ENCODE data around the gene SMOC1.

Gene SMOC1, protein sequence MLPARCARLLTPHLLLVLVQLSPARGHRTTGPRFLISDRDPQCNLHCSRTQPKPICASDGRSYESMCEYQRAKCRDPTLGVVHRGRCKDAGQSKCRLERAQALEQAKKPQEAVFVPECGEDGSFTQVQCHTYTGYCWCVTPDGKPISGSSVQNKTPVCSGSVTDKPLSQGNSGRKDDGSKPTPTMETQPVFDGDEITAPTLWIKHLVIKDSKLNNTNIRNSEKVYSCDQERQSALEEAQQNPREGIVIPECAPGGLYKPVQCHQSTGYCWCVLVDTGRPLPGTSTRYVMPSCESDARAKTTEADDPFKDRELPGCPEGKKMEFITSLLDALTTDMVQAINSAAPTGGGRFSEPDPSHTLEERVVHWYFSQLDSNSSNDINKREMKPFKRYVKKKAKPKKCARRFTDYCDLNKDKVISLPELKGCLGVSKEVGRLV

DNA sequence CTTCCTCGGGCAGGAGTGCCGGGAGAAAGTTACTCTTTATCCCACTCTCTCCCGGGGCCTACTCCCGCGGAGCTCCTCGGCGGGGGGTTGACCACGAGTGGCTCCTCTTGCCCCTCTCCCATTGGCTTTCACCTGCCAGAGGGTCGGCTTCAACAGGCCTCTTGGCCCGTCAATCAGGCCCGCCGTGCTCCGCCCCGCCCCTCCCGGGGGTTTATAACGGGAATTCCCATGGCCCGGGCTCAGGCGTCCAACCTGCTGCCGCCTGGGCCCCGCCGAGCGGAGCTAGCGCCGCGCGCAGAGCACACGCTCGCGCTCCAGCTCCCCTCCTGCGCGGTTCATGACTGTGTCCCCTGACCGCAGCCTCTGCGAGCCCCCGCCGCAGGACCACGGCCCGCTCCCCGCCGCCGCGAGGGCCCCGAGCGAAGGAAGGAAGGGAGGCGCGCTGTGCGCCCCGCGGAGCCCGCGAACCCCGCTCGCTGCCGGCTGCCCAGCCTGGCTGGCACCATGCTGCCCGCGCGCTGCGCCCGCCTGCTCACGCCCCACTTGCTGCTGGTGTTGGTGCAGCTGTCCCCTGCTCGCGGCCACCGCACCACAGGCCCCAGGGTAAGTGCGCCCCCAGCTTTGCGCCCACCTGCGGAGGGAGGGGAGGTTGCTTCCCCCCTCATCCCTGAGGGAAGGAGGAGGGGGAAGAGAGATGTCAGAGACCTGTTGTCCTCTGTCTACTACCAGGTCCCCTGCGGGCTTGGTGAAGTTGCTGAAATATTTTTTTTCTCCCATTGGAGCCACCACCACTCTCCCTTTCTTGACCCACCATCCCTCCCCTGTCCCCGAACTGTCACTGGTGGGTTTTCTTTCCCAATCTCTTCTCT lies at the start of gene SMOC1:
Gene SMOC1 (plus strand): TSS at position 242 of the 869 bp plus-strand sequence. CDS start 263 bp downstream, at position 505.
- peak; percentile 12 for DNase-seq (ENCODE audit: low read depth, low spot score)

DNA sequence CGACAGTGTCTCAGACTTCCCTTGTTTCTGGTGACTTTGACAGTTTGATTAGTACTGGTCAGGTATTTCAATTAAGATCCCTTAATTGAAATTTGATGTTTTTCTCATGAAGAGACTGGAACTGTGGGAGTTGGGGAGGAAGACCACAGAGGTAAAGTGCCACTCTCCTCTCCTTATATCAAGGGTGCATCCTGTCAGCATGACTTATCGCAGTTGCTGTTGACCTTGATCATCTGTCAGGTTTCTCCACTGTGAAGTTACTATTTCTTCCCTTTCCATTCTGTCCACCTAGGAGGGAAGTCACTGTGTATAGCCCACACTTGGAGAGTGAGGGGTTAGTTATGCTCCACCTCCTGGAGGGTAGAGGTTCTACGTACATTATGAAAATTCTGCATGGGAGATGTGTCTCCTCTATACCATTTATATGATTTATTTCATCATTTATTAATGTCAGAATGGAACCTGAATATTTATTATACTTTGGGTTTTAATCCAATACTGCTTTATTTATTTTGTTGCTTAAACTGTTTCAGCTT lies 40.3 kb upstream of the SMOC1 start:
- DNase-seq (ENCODE audit: low read depth, low spot score), result no peak

DNA sequence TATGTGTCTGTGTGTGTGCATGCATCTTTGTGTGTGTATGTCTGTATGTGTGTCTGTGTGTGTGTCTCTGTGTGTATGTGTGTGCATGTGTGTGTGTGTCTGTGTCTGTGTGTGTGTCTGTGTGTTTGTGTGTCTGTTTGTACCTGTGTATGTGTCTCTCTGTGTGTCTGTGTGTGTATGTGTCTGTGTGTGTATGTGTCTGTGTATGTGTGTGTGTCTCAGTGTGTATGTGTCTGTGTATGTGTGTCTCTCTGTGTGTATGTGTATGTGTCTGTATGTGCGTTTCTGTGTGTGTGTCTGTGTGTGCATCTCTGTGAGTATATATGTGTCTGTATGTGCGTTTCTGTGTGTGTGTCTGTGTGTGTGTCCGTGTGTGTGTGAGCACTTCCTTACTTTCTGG lies 39.6 kb upstream of the SMOC1 start:
- no peak for DNase-seq (ENCODE audit: low read depth, low spot score)

DNA sequence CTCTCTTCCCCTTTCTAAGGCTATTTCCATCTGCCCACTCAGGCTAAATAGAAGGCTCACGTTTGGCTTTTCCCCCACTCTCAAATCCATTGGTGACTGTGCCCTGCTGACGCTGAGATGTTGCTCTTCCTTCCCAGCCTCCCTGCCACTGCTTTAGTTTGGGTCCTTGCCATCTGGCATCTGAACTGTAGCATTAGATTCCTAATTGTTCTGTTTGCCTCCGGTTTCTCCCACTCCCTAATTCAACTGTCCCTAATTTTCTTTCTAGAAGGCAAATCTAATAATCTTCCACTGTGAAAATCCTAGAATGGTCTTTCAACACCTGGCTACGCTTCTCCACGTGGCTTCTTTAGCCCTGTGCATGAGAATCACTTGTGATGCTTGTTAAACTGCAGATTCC lies 37.6 kb upstream of the SMOC1 start:
- DNase-seq (ENCODE audit: low read depth, low spot score), result no peak

DNA sequence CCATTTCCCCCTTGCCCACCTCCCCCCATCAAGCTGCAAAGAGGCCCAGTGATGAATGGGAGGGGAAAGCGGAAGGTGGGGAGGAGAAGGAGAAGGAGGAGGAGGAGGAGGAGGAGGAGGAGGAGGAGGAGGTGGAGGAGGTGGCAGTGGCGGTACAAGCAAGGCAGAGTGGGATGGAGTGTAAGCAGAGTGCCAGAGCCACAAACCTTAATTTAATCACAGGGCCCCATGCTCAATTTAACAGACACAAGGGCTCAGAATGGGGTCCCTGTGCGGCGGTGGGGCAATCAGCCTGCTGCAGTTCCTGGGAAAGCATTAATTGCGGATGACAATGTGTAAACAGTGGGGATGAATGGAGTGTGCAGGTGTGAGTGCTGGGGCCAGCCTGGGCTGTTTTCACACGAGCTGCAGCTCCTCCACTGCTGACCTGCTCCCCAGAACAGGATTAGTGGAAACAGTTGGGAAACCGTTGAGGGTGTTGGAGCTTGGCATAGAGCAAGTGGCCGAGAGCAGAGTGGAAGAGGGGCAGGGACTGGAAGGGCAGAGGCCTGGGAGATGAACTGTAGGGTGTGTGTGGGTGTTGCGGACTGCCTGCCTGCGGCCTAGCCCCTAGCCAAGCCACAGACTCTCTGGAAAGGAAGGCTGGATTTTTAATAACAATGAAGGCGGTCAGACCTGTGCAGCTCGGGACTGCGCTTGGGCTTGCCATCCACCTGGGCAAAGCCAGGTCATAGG lies 36.4 kb upstream of the SMOC1 start:
- no peak for DNase-seq (ENCODE audit: low read depth, low spot score)

- no peak for DNase-seq (ENCODE audit: low read depth, low spot score)
Observed at GRCh38 chr14:69844171-69844570, 35.0 kb upstream of the SMOC1 start.

GRCh38 chr14:69845050-69845581 lies 34.1 kb upstream of the SMOC1 start:
- no peak for DNase-seq (ENCODE audit: low read depth, low spot score)

GRCh38 chr14:69845787-69846186 lies 33.4 kb upstream of the SMOC1 start:
- DNase-seq (ENCODE audit: low read depth, low spot score), result no peak

- no peak for DNase-seq (ENCODE audit: low read depth, low spot score)
Observed at GRCh38 chr14:69848156-69848555, 31.1 kb upstream of the SMOC1 start.

DNA sequence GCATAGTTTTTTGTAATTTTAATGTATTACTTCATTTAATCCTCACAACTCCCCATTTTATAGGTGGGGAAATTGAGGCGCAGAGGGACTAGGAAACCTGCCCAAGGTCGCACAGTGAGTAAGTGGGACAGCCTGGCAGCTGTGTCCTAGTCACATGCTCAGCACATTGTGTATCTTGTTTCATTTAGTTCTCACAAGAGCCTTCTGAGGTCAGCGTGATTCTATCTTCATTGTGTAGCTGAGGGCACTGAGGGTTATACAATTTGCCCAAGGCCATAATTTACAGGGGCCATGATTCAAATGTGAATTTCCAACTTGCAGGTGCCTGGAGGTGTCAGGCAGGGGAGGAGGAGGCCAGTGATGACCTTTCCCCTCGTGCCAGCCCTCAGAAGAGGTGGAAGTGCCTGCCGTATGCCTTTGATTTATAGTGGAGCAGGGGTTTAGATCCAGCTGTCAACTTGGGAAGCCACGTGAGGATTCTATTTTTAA lies 30.3 kb upstream of the SMOC1 start:
- DNase-seq (ENCODE audit: low read depth, low spot score), result no peak

DNA sequence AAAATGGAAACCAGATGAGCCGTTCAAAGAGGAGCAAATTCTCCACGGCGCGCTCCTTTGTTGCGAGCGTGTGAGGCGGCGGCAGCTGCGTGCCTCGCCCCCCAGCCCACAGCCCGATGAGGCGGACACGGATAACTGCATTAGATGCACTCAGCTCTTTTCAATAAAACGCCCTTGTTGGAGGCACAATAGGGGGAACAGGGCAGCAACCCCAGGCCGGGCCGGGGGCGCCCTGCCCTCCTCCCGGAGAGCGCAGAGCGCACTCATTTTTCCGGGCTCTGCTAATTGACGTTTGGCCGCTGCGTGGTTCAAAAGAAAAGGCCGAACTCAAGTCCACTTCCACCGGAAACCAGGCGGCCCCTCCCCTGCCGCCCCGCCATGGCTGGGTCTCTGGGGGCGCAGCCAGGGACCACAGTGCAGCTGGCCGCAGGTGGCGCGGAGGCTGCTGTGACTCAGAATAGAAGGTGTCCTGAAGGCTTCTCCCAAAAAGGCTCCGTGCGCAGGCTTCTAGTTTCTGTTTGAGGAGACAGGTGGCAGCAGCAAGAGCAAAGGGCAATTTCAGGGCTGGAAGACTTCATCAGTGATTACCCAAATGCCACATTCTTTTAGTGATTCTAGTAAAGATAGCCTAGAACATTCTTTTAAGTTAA lies 29.0 kb upstream of the SMOC1 start:
- no peak for DNase-seq (ENCODE audit: low read depth, low spot score)

GRCh38 chr14:69850736-69851112 lies 28.5 kb upstream of the SMOC1 start:
- DNase-seq (ENCODE audit: low read depth, low spot score), result no peak

DNA sequence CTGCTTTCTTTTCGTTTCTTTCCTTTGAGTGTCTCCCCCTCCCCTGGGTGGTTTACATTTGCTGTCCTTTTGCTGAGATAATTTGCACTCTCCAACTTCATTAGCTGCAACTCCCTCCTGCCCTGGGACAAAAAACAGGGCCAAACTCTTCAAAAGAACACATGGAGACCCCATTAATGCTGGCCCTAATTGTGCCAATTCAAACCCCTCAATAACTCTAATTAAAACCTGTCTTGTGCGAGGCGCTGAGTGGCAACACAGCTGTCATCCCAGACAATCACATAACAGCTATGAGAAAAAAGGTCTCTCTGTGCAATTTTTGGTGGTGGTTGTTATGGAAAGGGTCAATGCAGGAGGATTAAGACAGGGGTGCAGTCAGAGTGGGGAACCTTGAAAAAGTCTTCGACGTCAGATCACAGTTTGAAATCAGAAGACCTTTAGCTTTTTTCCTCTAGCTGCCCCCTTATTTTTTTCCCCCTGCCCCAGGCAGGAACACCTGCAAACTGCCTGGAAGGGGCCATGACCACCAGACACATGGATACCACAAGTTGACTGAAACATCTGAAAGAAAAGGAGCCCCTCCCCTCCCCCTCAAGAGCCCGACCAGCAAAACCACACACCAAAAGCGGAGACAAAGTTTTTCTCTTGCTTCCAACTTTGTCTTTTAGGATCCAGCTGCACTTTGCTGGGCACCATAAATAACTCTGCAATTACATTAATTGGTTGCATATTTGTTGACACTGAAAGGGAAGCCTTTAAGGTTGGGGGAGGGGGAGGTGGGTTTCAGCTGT lies 26.5 kb upstream of the SMOC1 start:
- DNase-seq (ENCODE audit: low read depth, low spot score), result no peak

- no peak for DNase-seq (ENCODE audit: low read depth, low spot score)
Observed at GRCh38 chr14:69853774-69854173, 25.4 kb upstream of the SMOC1 start.

DNA sequence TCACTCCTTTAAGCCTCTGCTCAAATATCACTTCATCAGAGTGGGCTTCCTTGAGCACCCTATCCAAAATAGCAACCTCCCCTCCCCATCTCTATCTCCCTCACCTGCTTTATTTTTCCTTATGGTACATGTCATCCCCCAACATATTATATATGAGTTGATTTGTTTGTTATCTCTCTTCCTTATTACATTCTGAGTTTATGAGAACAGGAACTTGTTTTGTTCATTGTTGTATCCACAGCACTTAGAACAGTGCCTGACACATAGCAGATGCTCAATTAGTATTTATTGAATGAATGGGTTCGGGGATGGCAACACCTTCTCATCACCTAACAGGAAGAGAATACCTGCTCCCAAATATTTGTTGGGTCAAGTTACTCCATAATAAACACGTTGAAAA lies 24.6 kb upstream of the SMOC1 start:
- DNase-seq (ENCODE audit: low read depth, low spot score), result no peak

DNA sequence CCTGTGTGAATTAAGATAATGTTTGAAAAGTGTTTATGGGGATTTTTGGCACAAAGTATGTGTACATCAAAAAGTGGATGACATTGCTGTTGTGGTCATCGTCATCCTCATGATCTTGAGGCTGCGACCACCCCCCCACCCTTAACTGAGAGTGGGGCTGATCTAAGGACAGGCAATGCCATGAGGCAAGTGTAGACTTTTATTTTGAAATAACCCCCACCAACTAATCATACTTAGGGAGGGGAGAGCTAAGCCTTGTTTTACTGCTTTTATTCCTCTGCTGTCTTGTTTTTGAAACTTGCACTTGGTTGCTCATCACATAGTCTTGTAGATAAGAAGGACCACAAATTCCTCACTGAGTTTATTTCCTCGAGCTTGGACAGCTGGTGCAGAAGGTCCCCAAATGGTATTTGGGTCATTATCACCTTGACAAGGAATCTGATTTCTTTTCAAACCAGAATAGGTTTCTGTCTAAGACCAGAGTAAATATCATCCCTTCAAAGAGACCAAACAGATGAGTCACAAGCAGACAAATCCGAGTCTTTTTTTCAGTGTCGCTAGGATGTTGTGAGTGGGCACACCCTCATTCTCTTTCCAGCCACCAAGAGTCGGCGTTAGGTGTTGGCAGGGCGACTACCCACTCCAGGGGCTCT lies 23.9 kb upstream of the SMOC1 start:
- DNase-seq (ENCODE audit: low read depth, low spot score), result no peak

DNA sequence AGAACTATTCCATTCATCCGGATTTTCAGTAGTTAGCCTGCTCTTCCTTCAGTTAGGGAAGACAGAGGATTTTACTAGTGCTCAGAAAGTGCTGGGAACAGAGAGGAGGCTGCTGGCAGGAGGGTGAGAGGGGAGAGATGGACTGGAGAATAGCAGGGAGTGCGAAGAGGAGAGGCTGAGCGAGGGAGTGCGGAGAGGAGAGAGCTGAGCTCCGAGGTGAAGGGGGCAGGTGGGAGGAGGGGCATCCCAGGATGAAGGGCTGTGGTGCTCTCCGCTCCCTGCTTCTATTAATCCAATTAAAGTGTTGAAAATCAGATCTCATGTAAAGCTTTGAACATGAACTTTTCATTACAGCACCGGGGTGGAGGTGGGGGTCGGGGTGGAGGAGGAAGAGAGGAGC lies 20.4 kb upstream of the SMOC1 start:
- DNase-seq (ENCODE audit: low read depth, low spot score), result no peak

GRCh38 chr14:69859591-69859990 lies 19.6 kb upstream of the SMOC1 start:
- no peak for DNase-seq (ENCODE audit: low read depth, low spot score)

DNA sequence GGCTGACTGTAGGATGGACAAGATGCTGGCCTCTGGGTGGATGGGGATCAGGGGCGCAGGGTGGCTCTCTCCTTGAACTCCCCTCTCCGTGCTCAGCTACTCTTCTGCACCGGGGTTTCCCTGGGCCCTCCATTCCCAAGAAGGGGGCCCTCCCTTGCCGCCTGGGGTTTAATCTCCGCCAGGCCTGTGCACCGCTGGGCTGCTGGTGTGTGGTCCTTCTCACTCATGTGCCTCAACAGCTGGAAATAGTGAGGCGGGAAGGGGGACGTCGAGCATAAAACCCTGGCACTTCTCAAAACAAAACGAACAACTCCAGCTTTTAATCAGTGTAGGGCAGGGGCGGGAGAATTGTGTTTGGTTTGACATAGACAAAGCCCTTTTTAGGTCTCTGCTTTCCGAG lies 19.0 kb upstream of the SMOC1 start:
- no peak for DNase-seq (ENCODE audit: low read depth, low spot score)
